SK-N-SH (cell line): ENCODE data around the gene LENG9. TPM values are rescaled to one million over a fixed set of nuclear protein-coding genes. Genes with fewer than 3 reads are reported as not detected.

Experiments
- CTCF ChIA-PET: fragments of 300-600, 350-600 bp; formaldehyde crosslinking; extraction: SDS; loops from one replicate; lab custom pipeline; 2021; lab: Yijun Ruan, JAX
- POLR2A ChIA-PET: fragments of 350-600 bp; sonication (Branson Sonifier 250); formaldehyde crosslinking; extraction: SDS; loops from one replicate; lab custom pipeline; 2020; ENCODE audit warnings: antibody characterized with exemption, inconsistent platforms; lab: Yijun Ruan, JAX
- DNase-seq: peaks from one replicate; pipeline ENCODE4 v3.0.0; 2012
- H2AFZ ChIP-seq: fragments of 200-600 bp; sonication (generic); 2 replicates; pipeline ENCODE4 v1.8.1; 2016; ENCODE audit warnings: antibody characterized with exemption, mild to moderate bottlenecking, low read depth
- H3F3A ChIP-seq: fragments of 200-600 bp; sonication (generic); replicated peaks from 2 replicates; pipeline ENCODE3; 2016; ENCODE audit warnings: antibody characterized with exemption, mild to moderate bottlenecking; ENCODE audit not compliant: insufficient read depth
- H3K27ac ChIP-seq, 2 experiments: fragments of 200-500 bp in 1 of 2; fragments of 200-600 bp in 1 of 2; sonication (Bioruptor generic) in 1 of 2; sonication (generic), shearing (Covaris generic) in 1 of 2; 2 replicates each; pipeline versions ENCODE4 v1.5.1 to v1.6.1; 2014 to 2016; ENCODE audit warnings: low read depth in 2 of 2, inconsistent platforms in 1 of 2, low read length in 1 of 2, mild to moderate bottlenecking in 1 of 2, mixed read lengths in 1 of 2
- H3K27me3 ChIP-seq: fragments of 200-600 bp; sonication (generic), shearing (Covaris generic); 2 replicates; pipeline ENCODE4 v1.6.1; 2016; ENCODE audit warnings: mixed run types; ENCODE audit not compliant: insufficient read depth
- H3K36me3 ChIP-seq, 2 experiments: fragments of 200-500 bp in 1 of 2; fragments of 200-600 bp in 1 of 2; sonication (Bioruptor generic) in 1 of 2; sonication (generic) in 1 of 2; replicated peaks in 1 of 2; 2 replicates each; pipeline versions ENCODE3 to v1.5.1; 2014 to 2016; ENCODE audit warnings: low read length in 1 of 2, mild to moderate bottlenecking in 1 of 2; ENCODE audit not compliant: insufficient read depth in 2 of 2, control insufficient read depth in 1 of 2
- H3K4me1 ChIP-seq, 2 experiments: fragments of 200-500 bp in 1 of 2; fragments of 200-600 bp in 1 of 2; sonication (Bioruptor generic) in 1 of 2; sonication (generic), shearing (Covaris generic) in 1 of 2; 2 replicates each; pipeline versions ENCODE4 v1.5.1 to v1.6.1; 2014 to 2016; ENCODE audit warnings: low read depth in 1 of 2, low read length in 1 of 2, mixed run types in 1 of 2; ENCODE audit not compliant: insufficient read depth in 2 of 2, control insufficient read depth in 1 of 2
- H3K4me2 ChIP-seq: fragments of 200-600 bp; sonication (generic), shearing (Covaris generic); 2 replicates; pipeline ENCODE4 v1.6.1; 2017; ENCODE audit warnings: mixed run types
- H3K4me3 ChIP-seq, 2 experiments: fragments of 200-500 bp in 1 of 2; fragments of 200-600 bp in 1 of 2; sonication (Bioruptor generic) in 1 of 2; sonication (generic), shearing (Covaris generic) in 1 of 2; 2 replicates each; pipeline versions ENCODE4 v1.5.1 to v1.8.1; 2014 to 2016; ENCODE audit warnings: low read depth in 2 of 2, inconsistent platforms in 1 of 2, low read length in 1 of 2, mild to moderate bottlenecking in 1 of 2, mixed read lengths in 1 of 2, moderate library complexity in 1 of 2
- H3K79me2 ChIP-seq: fragments of 200-600 bp; sonication (generic); 2 replicates; pipeline ENCODE4 v1.8.1; 2017; ENCODE audit warnings: mild to moderate bottlenecking; ENCODE audit not compliant: insufficient read depth
- H3K9ac ChIP-seq: fragments of 200-600 bp; sonication (generic); 2 replicates; pipeline ENCODE4 v1.6.1; 2017; ENCODE audit warnings: mixed run types
- H3K9me2 ChIP-seq: fragments of 200-600 bp; sonication (generic); 2 replicates; pipeline ENCODE4 v1.6.1; 2017; ENCODE audit warnings: mixed run types
- H3K9me3 ChIP-seq: fragments of 200-600 bp; sonication (generic); 2 replicates; pipeline ENCODE4 v1.6.1; 2017; ENCODE audit warnings: mixed run types, mild to moderate bottlenecking, moderate library complexity
- H4K20me1 ChIP-seq: fragments of 200-600 bp; sonication (generic); 2 replicates; pipeline ENCODE4 v1.6.1; 2017; ENCODE audit warnings: mild to moderate bottlenecking, mixed run types; ENCODE audit not compliant: insufficient read depth
- ELF1 ChIP-seq: IDR thresholded peaks from 2 replicates; pipeline ENCODE4 v1.4.0; 2012
- FOXJ3 ChIP-seq: sonication (generic); formaldehyde crosslinking; IDR thresholded peaks from 2 replicates; pipeline ENCODE4 v1.5.1; 2020; ENCODE audit warnings: mild to moderate bottlenecking, missing genetic modification reagents
- FOXM1 ChIP-seq: IDR thresholded peaks from 2 replicates; pipeline ENCODE4 v1.4.0; 2012; ENCODE audit warnings: low read depth, mild to moderate bottlenecking
- GATA2 ChIP-seq: sonication (generic); formaldehyde crosslinking; IDR thresholded peaks from 2 replicates; pipeline ENCODE4 v1.5.0; 2020; ENCODE audit warnings: mild to moderate bottlenecking, missing genetic modification reagents
- IRF3 ChIP-seq: fragments of 150-350 bp; IDR thresholded peaks from 2 replicates; pipeline ENCODE4 v1.6.1; 2016; ENCODE audit warnings: mild to moderate bottlenecking, low read depth, low read length
- JUND ChIP-seq: IDR thresholded peaks from 2 replicates; pipeline ENCODE4 v1.4.0; 2012
- MAX ChIP-seq: IDR thresholded peaks from 2 replicates; pipeline ENCODE4 v1.4.0; 2012; ENCODE audit warnings: low read depth
- MEF2A ChIP-seq: IDR thresholded peaks from 2 replicates; pipeline ENCODE4 v1.4.0; 2012; ENCODE audit warnings: low read depth, borderline replicate concordance
- MXI1 ChIP-seq: IDR thresholded peaks from 2 replicates; pipeline ENCODE4 v1.6.1; 2012; ENCODE audit warnings: mild to moderate bottlenecking, low read depth, low read length, improper control_type of control experiment
- NRF1 ChIP-seq: IDR thresholded peaks from 2 replicates; pipeline ENCODE4 v1.6.1; 2012; ENCODE audit warnings: low read depth, mild to moderate bottlenecking, low read length
- POLR2AphosphoS5 ChIP-seq: IDR thresholded peaks from 2 replicates; pipeline ENCODE4 v1.6.1; 2012; ENCODE audit warnings: low read depth, low read length
- RAD21 ChIP-seq: IDR thresholded peaks from 2 replicates; pipeline ENCODE4 v1.6.1; 2012; ENCODE audit warnings: mild to moderate bottlenecking, low read length
- RCOR1 ChIP-seq: fragments of 150-350 bp; IDR thresholded peaks from 2 replicates; pipeline ENCODE4 v1.6.1; 2017; ENCODE audit warnings: antibody characterized with exemption, low read length
- RFX5 ChIP-seq: IDR thresholded peaks from 2 replicates; pipeline ENCODE4 v1.6.1; 2012; ENCODE audit warnings: mild to moderate bottlenecking, improper control_type of control experiment, low read length
- RXRA ChIP-seq: IDR thresholded peaks from 2 replicates; pipeline ENCODE4 v1.4.0; 2012; ENCODE audit warnings: low read depth, mild to moderate bottlenecking, borderline replicate concordance
- SIN3A ChIP-seq: IDR thresholded peaks from 2 replicates; pipeline ENCODE4 v1.6.1; 2012; ENCODE audit warnings: low read depth, mild to moderate bottlenecking, low read length, moderate library complexity, borderline replicate concordance
- SMC3 ChIP-seq: IDR thresholded peaks from 2 replicates; pipeline ENCODE4 v1.6.1; 2012; ENCODE audit warnings: low read depth, low read length, improper control_type of control experiment
- TEAD4 ChIP-seq: IDR thresholded peaks from 2 replicates; pipeline ENCODE4 v1.4.0; 2012; ENCODE audit warnings: mild to moderate bottlenecking, borderline replicate concordance; ENCODE audit not compliant: insufficient read depth
- USF2 ChIP-seq: fragments of 150-350 bp; IDR thresholded peaks from 2 replicates; pipeline ENCODE4 v1.6.1; 2017; ENCODE audit warnings: antibody characterized with exemption, low read length, low read depth, borderline replicate concordance
- YY1 ChIP-seq: IDR thresholded peaks from 2 replicates; pipeline ENCODE4 v1.4.0; 2012; ENCODE audit warnings: low read depth, mild to moderate bottlenecking
- WGBS: methylation state at CpG from one replicate; pipeline ENCODE4 v1.1.6; 2017; ENCODE audit warnings: low lambda C conversion rate; 5-methylcytosine and 5-hydroxymethylcytosine counted together
- polyA plus RNA-seq, 3 experiments: library from polyadenylated mRNA; depleted of rRNA; stranded (reverse); fragments of >200 nt; gene quantifications; 2 replicates each; pipeline ENCODE4 v1.2.3, GENCODE V29; 2012
- TF ChIP-seq, protein P1 (sequence below): IDR thresholded peaks from 2 replicates; pipeline ENCODE4 v1.4.0; 2012; ENCODE audit warnings: low read depth, borderline replicate concordance

LENG9 gene
- polyA plus RNA-seq, 1 of the 3 experiments (the other 2 are of a cell fraction) = 0.20 TPM

GRCh38 chr19:54416695-54417491 is 46.7 kb downstream of the LENG9 start:
- ChIA-PET CTCF (interaction anchor here (1.4 to 2.2 kb wide), 2 partner anchors 8 to 26 kb away, joined by 4 to 8 read pairs; no protein-coding TSS in a partner anchor), POLR2A (no interaction called here)
- Histone ChIP-seq H3K9ac (no peak overlapping the region), H3K36me3 (no peaks in the 10 kb centered on the region), H3F3A (peaks cover 5% of the 10 kb centered on the region), H3K9me2 (no peaks in the 10 kb centered on the region), H4K20me1 (no peaks in the 10 kb centered on the region), H3K79me2 (no peaks in the 10 kb centered on the region), H3K4me2 (no peak overlapping the region), H3K9me3 (no peaks in the 10 kb centered on the region)
- DNase-seq = no peak
- TF ChIP-seq SMC3 (no peak), ELF1 (no peak), RCOR1 (no peak), POLR2AphosphoS5 (no peak), NRF1 (no peak), GATA2 (CRISPR knock-in tag) (no peak), FOXM1 (no peak), MEF2A (no peak), FOXJ3 (CRISPR knock-in tag) (no peak), MXI1 (no peak), RAD21 (no peak)
- TF ChIP-seq, all 33 proteins: peak for 0
- Histone ChIP-seq H3K4me3 (no peak overlapping the region), H3K27me3 (peaks cover 57% of the 10 kb centered on the region), H3K4me1 (no peaks in the 10 kb centered on the region), H2AFZ (no peak overlapping the region), H3K27ac (no peak overlapping the region)
- 15% methylated on average over 42 of the region's 44 CpGs for WGBS

- H3K9me2 ChIP-seq = no peaks in the 10 kb centered on the region
- H3K9me3 ChIP-seq = no peaks in the 10 kb centered on the region
- no peak overlapping the region for H3K27ac ChIP-seq
- no peak overlapping the region for H2AFZ ChIP-seq
- H3K79me2 ChIP-seq = no peaks in the 10 kb centered on the region
- ChIA-PET POLR2A (no interaction called here), CTCF (interaction anchor here (0.6 to 2.2 kb wide), 4 partner anchors 9 to 40 kb away, joined by 3 to 8 read pairs (median 4); no protein-coding TSS in a partner anchor)
- H3K4me2 ChIP-seq = no peak overlapping the region
- H3K4me1 ChIP-seq = no peaks in the 10 kb centered on the region
- no peaks in the 10 kb centered on the region for H4K20me1 ChIP-seq
- H3K4me3 ChIP-seq = no peak overlapping the region
- no peaks in the 10 kb centered on the region for H3K36me3 ChIP-seq
- peaks cover 49% of the 10 kb centered on the region for H3K27me3 ChIP-seq
- DNase-seq = no peak
- 2% methylated on average over 21 of the region's 28 CpGs for WGBS
- H3K9ac ChIP-seq = no peak overlapping the region
- H3F3A ChIP-seq = peaks cover 5% of the 10 kb centered on the region
- TF ChIP-seq RAD21 (no peak), JUND (no peak), RXRA (no peak), MAX (no peak), YY1 (no peak), RFX5 (no peak), FOXM1 (no peak), SIN3A (no peak), POLR2AphosphoS5 (no peak), FOXJ3 (CRISPR knock-in tag) (no peak), RCOR1 (no peak), NRF1 (no peak), TEAD4 (no peak), ELF1 (no peak), IRF3 (no peak), MEF2A (no peak), USF2 (no peak)
- TF ChIP-seq, protein P1, sequence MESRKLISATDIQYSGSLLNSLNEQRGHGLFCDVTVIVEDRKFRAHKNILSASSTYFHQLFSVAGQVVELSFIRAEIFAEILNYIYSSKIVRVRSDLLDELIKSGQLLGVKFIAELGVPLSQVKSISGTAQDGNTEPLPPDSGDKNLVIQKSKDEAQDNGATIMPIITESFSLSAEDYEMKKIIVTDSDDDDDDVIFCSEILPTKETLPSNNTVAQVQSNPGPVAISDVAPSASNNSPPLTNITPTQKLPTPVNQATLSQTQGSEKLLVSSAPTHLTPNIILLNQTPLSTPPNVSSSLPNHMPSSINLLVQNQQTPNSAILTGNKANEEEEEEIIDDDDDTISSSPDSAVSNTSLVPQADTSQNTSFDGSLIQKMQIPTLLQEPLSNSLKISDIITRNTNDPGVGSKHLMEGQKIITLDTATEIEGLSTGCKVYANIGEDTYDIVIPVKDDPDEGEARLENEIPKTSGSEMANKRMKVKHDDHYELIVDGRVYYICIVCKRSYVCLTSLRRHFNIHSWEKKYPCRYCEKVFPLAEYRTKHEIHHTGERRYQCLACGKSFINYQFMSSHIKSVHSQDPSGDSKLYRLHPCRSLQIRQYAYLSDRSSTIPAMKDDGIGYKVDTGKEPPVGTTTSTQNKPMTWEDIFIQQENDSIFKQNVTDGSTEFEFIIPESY = no peak
These were observed 47.5 kb downstream of the LENG9 start for GRCh38 chr19:54415901-54416673.
